Kidney glomerular epithelial cell (primary cell): Measurements from ENCODE around the gene IFI44L.

Experiments
- DNase-seq: peaks from one replicate; lab custom pipeline; 2025; lab: John Stamatoyannopoulos, UW

IFI44L gene

DNA sequence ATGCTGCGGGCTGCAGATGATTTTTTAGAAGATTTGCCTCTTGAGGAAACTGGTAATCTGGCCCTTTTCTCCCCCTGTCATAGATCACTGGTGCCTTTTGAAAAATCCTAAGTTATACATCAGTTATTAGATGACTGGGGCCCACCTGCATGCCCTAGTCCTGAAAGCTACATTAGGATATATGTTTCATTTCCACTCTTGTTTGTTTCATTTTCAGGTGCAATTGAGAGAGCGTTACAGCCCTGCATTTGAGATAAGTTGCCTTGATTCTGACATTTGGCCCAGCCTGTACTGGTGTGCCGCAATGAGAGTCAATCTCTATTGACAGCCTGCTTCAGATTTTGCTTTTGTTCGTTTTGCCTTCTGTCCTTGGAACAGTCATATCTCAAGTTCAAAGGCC, 21.3 kb downstream of the IFI44L start:
- DNase-seq: no peak

DNA sequence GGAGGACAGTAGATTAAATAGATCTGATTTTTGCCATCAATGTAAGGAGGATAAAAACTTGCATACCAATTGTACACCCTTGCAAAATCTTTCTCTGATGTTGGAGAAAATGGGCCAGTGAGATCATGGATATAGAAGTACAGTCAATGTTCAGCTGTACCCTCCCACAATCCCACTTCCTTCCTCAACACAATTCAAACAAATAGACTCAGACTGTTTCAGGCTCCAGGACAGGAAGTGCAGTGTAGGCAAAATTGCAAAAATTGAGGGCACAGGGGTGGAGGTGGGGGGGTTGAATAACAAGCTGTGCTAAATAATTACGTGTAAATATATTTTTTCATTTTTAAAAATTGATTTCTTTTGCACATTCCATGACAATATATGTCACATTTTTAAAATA, 25.5 kb downstream of the IFI44L start:
- no peak for DNase-seq

DNA sequence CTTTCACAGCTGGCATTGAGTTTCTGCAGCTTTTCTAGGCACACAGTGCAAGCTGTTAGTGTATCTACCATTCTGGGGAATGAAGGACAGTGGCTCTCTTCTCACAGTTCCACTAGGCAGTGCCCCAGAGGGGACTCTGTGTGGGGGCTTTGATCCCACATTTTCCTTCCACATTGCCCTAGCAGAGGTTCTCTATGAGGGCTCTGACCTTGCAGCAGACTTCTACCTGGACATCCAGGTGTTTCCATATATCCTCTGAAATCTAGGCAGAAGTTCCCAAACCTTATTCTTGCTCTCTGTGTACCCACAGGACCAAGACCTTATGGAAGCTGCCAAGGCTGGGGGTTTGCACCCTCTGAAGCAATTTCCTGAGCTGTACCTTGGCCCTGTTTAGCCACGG, 27.0 kb downstream of the IFI44L start:
- no peak for DNase-seq

DNA sequence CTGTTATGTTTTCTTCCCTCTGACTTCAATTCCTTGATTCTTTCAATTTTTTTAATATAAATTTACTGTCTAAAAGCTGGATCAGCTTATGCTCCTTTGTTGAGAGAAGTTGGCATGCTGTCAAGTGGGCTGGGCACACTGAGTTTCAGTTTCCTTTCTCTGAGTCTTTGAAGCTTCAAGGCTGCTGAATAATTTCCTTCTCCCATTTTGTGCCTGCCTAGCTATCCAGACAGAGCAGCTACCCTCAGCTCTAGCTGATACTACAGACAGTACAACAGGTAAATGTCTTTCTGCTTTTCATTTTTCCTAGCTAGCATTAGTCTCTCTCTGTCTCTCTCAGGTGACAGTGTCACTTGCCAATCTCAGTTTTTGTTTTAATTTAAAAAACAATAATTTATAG, 29.4 kb downstream of the IFI44L start, which contains the start of gene IFI44:
Gene IFI44 (plus strand): TSS at position 204 of the 400 bp plus-strand sequence. CDS start 365 bp downstream, outside the sequence.
- DNase-seq: peak; percentile 85

DNA sequence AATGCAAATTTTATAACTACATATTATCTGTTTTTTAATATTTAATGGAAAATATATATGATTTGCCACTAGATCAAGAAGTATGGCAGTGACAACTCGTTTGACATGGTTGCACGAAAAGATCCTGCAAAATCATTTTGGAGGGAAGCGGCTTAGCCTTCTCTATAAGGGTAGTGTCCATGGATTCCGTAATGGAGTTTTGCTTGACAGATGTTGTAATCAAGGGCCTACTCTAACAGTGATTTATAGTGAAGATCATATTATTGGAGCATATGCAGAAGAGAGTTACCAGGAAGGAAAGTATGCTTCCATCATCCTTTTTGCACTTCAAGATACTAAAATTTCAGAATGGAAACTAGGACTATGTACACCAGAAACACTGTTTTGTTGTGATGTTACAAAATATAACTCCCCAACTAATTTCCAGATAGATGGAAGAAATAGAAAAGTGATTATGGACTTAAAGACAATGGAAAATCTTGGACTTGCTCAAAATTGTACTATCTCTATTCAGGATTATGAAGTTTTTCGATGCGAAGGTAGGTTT, 29.9 kb downstream of the IFI44L start:
- no peak for DNase-seq

DNA sequence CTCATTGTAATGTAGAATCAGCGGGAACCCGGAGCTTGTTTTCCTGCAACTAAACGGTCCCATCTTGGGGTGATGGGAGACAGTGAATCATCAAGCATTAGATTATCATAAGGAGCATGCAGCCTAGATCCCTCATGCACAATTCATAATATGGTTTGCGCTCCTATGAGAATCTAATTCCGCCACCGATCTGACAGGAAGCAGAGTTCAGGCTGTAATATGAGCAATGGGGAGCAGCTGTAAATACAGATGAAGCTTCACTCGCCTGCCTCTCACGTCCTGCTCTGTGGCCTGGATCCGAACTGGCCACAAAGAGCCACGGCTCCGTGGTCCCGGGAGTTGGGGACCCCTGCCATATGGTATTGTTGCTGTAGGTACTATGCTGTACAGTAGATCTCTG, 31.0 kb downstream of the IFI44L start:
- DNase-seq: no peak

DNA sequence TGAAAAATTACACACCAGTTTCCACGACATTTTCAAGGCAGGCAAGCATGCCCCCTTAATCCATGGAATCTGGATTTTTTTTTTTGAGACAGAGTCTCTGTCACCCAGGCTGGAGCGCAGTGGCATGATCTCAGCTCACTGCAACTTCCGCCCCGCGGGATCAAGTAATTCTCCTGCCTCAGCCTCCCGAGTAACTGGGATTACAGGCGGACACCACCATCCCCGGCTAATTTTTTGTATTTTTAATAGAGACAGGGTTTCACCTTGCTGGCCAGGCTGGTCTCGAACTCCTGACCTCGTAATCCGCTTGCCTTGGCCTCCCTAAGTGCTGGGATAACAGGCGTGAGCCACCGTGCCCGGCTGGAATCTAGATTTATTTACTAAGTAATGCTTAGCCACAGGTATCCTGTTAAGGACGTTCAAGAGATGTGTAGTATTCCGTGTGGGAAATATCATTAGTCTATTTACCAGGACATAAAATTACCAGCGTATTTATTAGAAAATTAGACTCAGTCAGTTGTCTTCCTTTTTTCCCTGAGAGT, 31.8 kb downstream of the IFI44L start:
- no peak for DNase-seq

DNA sequence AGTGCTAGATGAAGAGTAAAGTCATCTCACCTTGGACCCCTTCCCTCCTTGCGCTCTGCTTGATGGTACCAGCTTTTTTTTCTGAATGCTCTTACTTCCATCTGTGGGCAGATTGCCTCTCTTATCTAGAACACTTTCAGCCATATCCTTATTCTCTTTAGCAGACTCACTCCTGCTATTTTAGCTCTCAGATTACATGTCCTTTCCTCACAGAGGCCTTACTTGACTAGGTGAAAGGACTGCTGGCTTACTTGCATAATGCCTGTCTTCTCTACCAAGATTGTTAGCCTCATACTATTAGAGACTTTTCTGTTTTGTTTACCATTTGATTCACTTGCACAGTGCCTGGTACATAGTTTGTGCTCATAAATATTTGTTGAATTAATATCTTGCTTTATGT, 38.7 kb downstream of the IFI44L start:
- DNase-seq: no peak

DNA sequence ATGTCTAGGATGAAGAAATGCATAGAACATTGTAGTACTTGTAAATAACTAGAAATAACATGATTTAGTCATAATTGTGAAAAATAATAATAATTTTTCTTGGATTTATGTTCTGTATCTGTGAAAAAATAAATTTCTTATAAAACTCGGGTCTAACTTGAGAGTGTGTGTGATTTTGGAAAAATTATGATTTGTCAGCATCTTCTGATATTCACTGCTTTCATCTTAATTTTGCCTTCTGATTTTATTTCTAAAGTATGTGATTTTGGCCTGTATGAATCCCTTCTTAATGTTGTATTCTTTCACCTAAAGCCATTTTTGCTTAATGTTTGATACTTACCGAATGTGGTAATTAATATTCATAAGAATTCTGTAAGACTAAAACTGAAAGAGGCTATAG, 43.7 kb downstream of the IFI44L start:
- DNase-seq: no peak

DNA sequence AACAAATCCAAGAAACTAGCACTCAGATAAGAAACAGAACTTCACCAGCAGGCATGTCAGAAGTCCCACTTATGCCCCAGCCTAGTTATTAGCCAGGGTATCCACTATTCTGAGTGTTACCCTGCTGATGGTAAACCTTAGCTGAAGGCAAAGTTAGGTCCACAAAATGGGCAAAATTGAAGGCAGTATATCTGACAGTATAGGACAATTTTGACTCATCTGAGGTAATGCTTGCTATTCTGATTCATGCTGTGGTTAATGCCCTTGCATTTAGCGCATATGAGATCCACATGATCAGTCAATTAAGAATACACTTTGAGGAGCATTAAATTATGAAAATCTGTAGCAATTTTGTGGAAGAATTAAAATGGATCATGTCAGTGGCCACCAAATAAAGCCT, 44.5 kb downstream of the IFI44L start:
- DNase-seq: no peak

DNA sequence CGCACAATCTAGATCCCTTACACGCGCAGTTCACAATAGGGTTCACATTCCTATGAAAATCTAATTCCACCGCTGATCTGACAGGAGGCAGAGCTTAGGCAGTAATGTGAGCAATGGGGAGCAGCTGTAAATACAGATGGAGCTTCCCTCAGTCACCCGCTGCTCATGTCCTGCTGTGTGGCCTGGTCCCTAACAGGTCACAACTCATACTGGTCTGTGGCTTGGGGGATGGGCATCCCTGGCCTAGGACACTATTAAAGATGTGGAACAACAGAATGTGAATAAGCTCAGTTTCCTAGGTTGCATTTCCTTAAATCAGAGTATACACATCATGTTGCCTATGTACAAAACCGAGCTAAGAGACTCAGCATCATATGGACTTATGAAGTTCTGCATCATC, 45.6 kb downstream of the IFI44L start:
- DNase-seq: no peak

DNA sequence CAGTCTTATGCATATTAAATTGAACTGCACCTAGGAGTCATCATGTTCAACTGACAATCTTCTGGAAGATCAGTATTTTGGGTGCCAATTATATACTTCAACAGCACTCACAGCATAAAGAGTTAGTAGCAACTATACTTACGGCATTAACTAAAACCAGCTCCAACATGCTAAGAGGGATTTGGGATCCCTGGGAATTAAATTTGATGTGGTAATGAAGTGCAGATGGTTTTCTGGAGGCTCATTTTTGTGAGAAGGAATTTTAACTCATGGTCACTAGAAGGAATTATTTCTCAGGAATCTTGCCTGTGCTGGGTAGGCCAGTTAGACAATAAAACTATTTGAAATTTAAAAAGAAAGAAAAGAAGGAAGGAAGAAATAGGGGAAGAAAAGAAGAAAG, 47.7 kb downstream of the IFI44L start:
- no peak for DNase-seq

DNA sequence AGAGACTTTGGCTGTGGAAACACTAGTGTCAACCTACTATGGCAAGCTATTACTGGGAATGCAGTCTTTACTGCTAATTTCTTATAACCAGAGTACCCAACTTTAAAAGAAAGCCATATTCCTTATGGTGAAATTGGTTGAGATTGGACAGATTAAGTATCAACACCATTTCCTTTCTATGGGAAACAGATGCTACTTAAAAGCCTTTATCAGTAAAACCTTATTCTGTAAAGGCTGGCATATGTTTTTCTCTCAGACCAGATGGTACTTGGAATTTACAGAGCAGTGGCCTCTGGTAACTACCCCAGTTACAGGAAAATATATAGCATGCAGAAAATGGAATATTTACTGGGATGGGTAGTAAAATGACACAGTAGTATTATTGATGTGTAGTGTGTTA, 48.2 kb downstream of the IFI44L start:
- DNase-seq: no peak

DNA sequence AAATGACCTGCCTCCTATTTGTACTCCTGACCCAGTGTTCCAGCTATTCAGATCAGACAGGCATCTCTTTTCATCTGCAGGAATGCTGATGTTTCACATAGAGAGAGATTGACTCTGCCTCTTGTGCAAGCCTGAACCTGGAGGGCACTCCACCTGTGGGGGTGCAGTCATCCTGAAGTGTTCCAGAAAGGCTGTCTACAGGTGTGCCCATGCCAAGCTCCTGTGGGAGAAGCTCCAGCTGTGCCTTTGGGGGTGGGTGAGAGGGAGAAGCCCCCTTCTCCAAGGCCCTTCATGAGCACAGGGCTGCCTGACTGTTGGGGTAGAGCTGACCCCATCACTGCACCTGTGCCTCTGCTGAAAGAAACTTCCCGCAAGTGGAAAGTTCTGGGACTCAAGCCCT, 52.2 kb downstream of the IFI44L start:
- DNase-seq: no peak

DNA sequence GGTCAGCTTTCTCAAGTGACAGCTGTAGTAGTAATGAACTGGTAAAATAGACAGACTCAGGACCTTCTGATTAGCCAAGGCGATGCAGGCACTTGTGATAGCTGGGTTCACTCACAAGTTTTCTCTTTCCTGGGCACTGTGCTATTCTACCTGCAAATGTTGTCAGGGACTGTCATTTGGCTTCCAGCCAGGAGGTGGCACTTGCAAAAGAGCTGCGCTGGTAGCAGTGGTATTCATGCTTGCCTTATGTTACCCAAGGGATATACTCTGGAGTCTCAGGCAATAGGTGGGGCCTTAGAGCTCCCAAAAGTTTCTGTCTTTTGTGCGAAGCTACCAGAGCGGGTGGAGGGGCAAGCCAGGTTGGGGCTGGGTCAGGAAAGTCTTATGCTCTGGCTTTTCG, 52.9 kb downstream of the IFI44L start:
- no peak for DNase-seq

DNA sequence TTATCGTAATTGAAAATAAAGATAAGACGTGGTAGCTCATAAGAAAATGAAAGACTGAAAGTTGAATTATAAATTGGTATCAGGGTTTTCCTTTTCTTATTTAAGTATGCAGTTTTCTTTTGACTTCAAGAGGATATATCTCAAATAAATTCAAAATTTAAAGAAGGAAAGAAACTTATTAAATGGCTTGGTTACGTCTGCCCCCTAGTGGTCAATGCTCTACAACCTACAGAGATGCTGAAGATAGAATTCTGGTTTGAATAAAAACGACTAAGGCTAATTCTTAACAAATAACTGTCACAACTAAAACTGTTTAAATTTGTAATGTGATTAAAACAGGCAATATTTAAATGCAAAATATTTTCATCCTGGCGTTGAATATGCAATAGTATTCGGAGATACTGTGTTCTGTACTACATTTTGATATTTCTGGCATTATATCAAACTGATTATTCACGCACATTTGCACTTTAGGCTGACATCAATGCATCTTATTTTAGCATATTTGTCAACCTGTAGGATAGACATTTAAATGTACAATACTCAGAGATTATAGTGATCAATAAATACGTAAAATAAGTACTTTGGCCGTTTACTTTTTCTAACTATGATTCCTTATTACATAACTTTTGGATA, 56.2 kb downstream of the IFI44L start:
- DNase-seq: peak; percentile 51

DNA sequence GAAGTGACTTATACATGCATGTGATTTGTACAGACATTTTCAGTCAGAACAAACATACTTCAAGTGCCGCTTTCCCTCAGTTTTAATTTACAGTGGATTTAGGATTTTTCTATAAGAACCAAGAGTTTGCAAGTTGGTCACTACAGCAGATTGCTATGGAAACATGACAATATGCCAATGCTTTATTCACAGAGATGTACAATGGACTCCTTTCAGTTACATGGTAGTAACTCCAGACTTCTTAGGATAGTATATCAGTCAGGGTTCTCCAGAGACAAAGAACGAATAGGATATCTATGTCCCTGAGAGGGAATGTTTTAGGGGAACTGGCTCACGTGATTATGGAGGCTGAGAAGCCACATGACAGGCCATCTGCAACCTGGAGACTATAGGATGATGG, 56.7 kb downstream of the IFI44L start:
- DNase-seq: no peak

DNA sequence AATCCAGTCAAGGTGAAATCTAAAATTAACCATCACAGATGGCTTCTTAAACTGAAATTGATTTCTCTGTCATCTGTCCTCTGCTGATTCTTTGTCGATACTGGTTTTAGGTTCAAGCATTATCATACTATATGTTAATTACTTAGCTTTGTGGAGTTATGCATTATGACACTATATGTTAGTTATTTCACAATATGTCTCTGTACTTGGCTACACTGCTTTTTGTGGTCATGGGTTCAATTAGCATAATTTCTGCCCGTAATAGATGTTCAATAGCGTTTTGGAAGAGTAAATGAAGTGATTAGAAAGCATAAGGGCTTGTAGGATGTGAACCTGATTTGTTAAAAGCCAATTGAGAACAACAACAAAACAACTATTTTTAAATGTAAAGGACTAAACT, 57.5 kb downstream of the IFI44L start:
- no peak for DNase-seq

DNA sequence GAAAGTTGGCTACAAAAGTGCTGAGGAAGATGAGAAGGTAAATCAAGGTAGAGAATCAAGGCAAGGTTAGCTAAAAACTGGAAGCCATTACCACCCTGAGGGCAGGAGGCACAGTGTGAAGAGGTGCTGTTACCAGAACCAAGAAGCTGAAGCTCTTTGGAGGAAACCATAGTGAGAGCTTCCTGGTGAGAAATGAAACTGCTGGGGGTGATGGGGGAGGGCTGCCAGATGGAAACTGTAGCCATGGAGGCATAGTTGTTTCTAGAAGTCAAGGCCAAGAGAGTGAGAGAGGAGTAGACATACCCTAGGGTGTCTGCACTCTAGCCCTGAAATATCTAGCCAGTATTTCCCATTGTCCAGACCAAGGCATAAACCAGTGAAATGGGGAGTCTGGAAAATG, 58.1 kb downstream of the IFI44L start:
- no peak for DNase-seq

DNA sequence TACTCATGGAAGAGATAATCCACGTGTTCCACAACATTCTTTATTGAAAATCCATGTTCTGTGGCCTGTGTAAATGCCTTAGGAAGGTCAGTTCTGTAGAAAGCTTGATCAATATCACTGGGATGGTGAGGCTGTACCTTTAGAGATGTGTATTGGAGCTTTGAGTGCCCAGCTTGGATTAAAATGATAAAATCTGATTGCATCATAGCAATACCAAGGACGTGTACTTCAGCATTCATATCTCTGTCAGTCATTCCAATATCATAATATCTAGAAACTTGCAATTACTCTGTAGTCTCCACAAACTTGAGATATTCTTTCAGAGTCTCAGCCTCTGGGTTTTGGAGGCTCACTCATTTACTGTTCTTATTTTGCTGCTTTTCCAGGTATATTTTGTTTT, 61.0 kb downstream of the IFI44L start:
- no peak for DNase-seq

DNA sequence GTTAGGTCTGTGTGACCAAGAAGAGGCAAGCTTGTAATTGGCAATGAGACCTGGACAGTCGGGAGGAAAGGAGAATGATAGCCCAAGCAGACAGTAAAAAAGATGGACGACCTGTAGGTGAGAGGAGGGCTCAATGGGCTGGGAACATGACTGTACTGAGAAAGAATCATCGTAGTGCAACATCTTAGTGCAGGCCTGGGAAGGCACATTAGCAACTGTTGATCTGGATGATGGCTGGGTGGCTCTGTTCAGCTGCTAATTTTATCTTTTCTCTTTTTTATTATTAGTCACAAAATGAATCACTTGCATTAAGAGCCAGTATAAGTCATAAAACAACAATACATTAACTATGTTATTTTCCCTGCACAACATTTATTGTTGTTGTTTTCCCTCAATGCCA, 62.2 kb downstream of the IFI44L start:
- no peak for DNase-seq

DNA sequence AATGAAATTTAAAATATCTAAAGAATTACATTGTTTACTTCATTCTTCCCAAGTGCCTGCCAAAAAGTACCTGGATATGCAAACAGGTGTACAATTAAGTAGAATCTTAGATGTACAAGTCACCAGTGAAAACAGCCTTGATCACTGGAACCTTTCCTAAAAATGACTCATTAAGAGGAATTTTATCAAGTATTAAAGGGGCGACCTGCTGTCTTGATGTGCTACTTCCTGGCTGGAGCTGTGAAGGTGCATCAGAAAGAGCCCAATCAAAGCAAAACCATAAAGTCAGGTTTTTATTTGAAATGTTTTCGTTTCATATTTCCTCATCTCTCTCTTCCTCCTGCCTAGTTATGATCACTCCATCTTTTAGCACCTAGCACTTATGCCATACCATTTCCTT, 62.8 kb downstream of the IFI44L start:
- DNase-seq: no peak

DNA sequence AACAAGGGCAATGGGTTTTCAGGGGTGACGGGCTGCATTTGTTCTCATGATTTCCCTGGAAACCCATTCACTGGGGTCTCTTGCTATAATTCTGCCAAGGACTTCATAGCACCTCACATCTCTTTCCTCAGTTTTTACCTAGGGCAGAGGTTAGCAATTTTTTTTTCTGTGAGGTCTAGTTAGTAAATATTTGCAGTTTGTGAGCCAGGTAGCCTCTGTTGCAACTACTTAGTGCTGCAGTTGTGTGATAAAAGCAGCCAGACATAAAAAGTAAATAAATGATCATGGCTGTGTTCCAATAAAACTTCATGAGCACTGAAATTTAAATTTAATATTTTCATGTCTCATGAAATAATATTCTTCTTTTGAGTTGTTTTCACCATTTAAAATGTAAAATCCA, 67.1 kb downstream of the IFI44L start:
- DNase-seq: no peak

DNA sequence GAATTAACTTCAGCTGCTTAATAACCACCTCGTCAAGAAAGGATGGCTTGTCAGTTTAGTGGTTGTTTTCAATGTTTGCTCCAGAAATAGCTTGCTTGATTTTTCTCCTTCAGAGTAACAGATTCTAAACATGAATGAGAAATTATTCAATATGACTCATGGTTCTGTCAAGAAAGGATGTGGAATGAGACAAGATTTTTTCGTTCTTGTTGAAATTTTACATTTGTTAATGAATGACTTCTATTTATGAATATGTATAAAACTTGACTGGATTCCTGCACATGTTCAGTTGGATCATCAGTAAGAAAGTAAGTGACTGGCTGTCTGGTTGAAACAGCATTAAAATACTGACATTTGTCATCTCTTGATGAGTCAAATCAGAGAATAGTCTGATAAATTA, 67.7 kb downstream of the IFI44L start:
- no peak for DNase-seq
